Liver (tissue), 9 donors: ENCODE measurements around the gene CDH13. TPM values are rescaled to one million over a fixed set of nuclear protein-coding genes. Genes with fewer than 3 reads are reported as not detected.

Experiments used
- DNase-seq: peaks from one replicate; pipeline ENCODE4 v3.0.0-alpha.2; 2017; ENCODE audit warnings: low spot score
- H3K27ac ChIP-seq, 2 donors: one replicate each; pipeline ENCODE4 v1.7.0; 2013; ENCODE audit warnings: inconsistent platforms in 2 of 2, low read length in 2 of 2, control low read depth in 1 of 2, low read depth in 1 of 2, mild to moderate bottlenecking in 1 of 2
- H3K27me3 ChIP-seq, 4 donors: one replicate each; pipeline versions ENCODE4 v1.6.1 to v1.7.0; 2013; ENCODE audit warnings: low read length in 3 of 4, inconsistent platforms in 1 of 4, mild to moderate bottlenecking in 1 of 4, moderate library complexity in 1 of 4; ENCODE audit not compliant: control insufficient read depth in 4 of 4, insufficient read depth in 4 of 4
- H3K36me3 ChIP-seq, 4 donors: one replicate each; pipeline versions ENCODE4 v1.6.1 to v1.7.0; 2013; ENCODE audit warnings: low read length in 3 of 4, mild to moderate bottlenecking in 3 of 4, low read depth in 1 of 4, moderate library complexity in 1 of 4; ENCODE audit not compliant: control insufficient read depth in 4 of 4, insufficient read depth in 3 of 4
- H3K4me1 ChIP-seq, 4 donors: one replicate each; pipeline versions ENCODE4 v1.6.1 to v1.7.0; 2013; ENCODE audit warnings: low read length in 3 of 4, mild to moderate bottlenecking in 3 of 4, moderate library complexity in 1 of 4; ENCODE audit not compliant: control insufficient read depth in 4 of 4, insufficient read depth in 4 of 4
- H3K4me3 ChIP-seq, 3 donors: one replicate each; pipeline versions ENCODE4 v1.6.1 to v1.7.0; 2013; ENCODE audit warnings: low read length in 3 of 3, control low read depth in 1 of 3, low read depth in 1 of 3, mild to moderate bottlenecking in 1 of 3
- H3K9ac ChIP-seq, 2 donors: one replicate each; pipeline ENCODE4 v1.7.0; 2013; ENCODE audit warnings: low read length in 2 of 2, mild to moderate bottlenecking in 2 of 2, moderate library complexity in 2 of 2, control low read depth in 1 of 2, low read depth in 1 of 2
- H3K9me3 ChIP-seq, 4 donors: one replicate each; pipeline versions ENCODE4 v1.6.1 to v1.7.0; 2013; ENCODE audit warnings: low read length in 3 of 4; ENCODE audit not compliant: control insufficient read depth in 4 of 4
- EGR1 ChIP-seq, 2 donors: IDR thresholded peaks; 2 replicates each; pipeline ENCODE4 v1.6.1; 2016 to 2018; ENCODE audit warnings: antibody characterized with exemption in 2 of 2, low read depth in 2 of 2
- FOXA1 ChIP-seq: IDR thresholded peaks from 2 replicates; pipeline ENCODE4 v1.6.1; 2016; ENCODE audit warnings: antibody characterized with exemption
- FOXA2 ChIP-seq: IDR thresholded peaks from 2 replicates; pipeline ENCODE4 v1.6.1; 2016; ENCODE audit warnings: antibody characterized with exemption
- GABPA ChIP-seq, 2 donors: IDR thresholded peaks in 1 of 2; conservative IDR thresholded peaks in 1 of 2; 2 replicates each; pipeline ENCODE4 v1.6.1; 2016; ENCODE audit warnings: antibody characterized with exemption in 2 of 2, mild to moderate bottlenecking in 1 of 2, moderate library complexity in 1 of 2
- HNF4A ChIP-seq, 2 donors: conservative IDR thresholded peaks; 2 replicates each; pipeline ENCODE4 v1.6.1; 2016; ENCODE audit warnings: antibody characterized with exemption in 2 of 2, mild to moderate bottlenecking in 2 of 2
- HNF4G ChIP-seq: IDR thresholded peaks from 2 replicates; pipeline ENCODE4 v1.6.1; 2016; ENCODE audit warnings: antibody characterized with exemption
- JUND ChIP-seq, 2 donors: IDR thresholded peaks; 2 replicates each; pipeline ENCODE4 v1.6.1; 2016; ENCODE audit warnings: antibody characterized with exemption in 2 of 2
- MAX ChIP-seq: IDR thresholded peaks from 2 replicates; pipeline ENCODE4 v1.6.1; 2016; ENCODE audit warnings: antibody characterized with exemption
- NR2F2 ChIP-seq: IDR thresholded peaks from 2 replicates; pipeline ENCODE4 v1.6.1; 2016; ENCODE audit warnings: antibody characterized with exemption
- RAD21 ChIP-seq, 2 donors: IDR thresholded peaks; 2 replicates each; pipeline ENCODE4 v1.6.1; 2016; ENCODE audit warnings: antibody characterized with exemption in 2 of 2, mild to moderate bottlenecking in 2 of 2
- RXRA ChIP-seq, 2 donors: IDR thresholded peaks; 2 replicates each; pipeline ENCODE4 v1.6.1; 2017 to 2018; ENCODE audit warnings: antibody characterized with exemption in 2 of 2, mild to moderate bottlenecking in 1 of 2
- SP1 ChIP-seq: IDR thresholded peaks from 2 replicates; pipeline ENCODE4 v1.6.1; 2018; ENCODE audit warnings: antibody characterized with exemption, mild to moderate bottlenecking
- YY1 ChIP-seq: IDR thresholded peaks from 2 replicates; pipeline ENCODE4 v1.6.1; 2016; ENCODE audit warnings: antibody characterized with exemption, mild to moderate bottlenecking
- ZBTB33 ChIP-seq: IDR thresholded peaks from 2 replicates; pipeline ENCODE4 v1.6.1; 2016; ENCODE audit warnings: antibody characterized with exemption
- WGBS: extraction: QIAGEN DNeasy Blood & Tissue Kit; methylation state at CpG from one replicate; pipeline ENCODE4 v1.1.7; 2013; 5-methylcytosine and 5-hydroxymethylcytosine counted together
- polyA plus RNA-seq, 2 donors: library from polyadenylated mRNA; stranded (reverse) in 1 of 2; unstranded in 1 of 2; fragments of 200-250 nt in 1 of 2; fragments of >200 nt in 1 of 2; fragmentation: Nextera tagmentation in 1 of 2; extraction: Ambion mirVana in 1 of 2; gene quantifications; one replicate each; pipeline versions ENCODE4 v1.2.1 to v1.2.3, GENCODE V29; 2013 to 2015
- total RNA-seq, 2 donors: library from RNA; depleted of rRNA; stranded (reverse); fragments of >200 nt; gene quantifications; one replicate each; pipeline ENCODE4 v1.2.3, GENCODE V29; 2014
- TF ChIP-seq, protein P1 (sequence below): IDR thresholded peaks from 2 replicates; pipeline ENCODE4 v1.6.1; 2016; ENCODE audit warnings: antibody characterized with exemption
- TF ChIP-seq, protein P2 (sequence below): IDR thresholded peaks from 2 replicates; pipeline ENCODE4 v1.6.1; 2016; ENCODE audit warnings: antibody characterized with exemption, mild to moderate bottlenecking
- donor health status: healthy.
- donor health status: healthy.
- donor health status: healthy.
- donor health status: healthy.
- donor health status: healthy.

CDH13 gene
- total and polyA plus RNA-seq, 4 donors: 0.21 to 1.5 (median 0.58) TPM

DNA sequence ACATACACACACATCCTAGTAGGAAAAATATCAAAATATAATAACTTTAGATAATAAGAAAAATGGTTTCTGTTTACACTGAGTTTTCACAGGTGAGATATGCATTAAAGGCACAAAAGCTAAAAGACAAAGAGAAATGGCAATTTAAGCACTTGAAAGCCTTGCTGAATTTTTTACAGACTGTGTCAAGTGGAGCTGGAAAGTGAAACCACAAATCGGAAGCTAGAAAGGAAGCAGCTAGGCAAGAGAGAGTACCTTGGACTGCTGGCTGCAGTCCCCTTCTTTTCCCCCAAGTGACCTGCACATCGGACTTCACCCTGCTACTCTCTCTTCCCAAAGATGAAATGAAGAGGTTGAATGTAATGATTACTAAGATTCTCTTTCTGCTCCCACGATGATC, 135.1 kb downstream of the CDH13 start:
- H3K4me3 ChIP-seq: peak overlapping the region in 2 of 3 donors; percentile 14 to 19
- no peaks in the 10 kb centered on the region for H3K27me3 ChIP-seq
- no peaks in the 10 kb centered on the region for H3K9me3 ChIP-seq
- H3K36me3 ChIP-seq: no peaks in the 10 kb centered on the region
- TF ChIP-seq NR2F2 (no peak), HNF4G (peak; percentile 79), FOXA2 (no peak), RXRA (IDR thresholded peaks at IDR 0.05) (peak; percentile 57 to 60), HNF4A (conservative IDR thresholded peaks at IDR 0.05) (peak; percentile 91 to 96), SP1 (peak; percentile 83), MAX (peak; percentile 52)
- peak overlapping the region in 1 of 2 donors; percentile 36 for H3K9ac ChIP-seq
- DNase-seq: no peak
- H3K27ac ChIP-seq: peak overlapping the region; percentile 28 to 54
- peaks cover 6 to 17% (median 13%) of the 10 kb centered on the region in 4 donors for H3K4me1 ChIP-seq
- WGBS: 5% methylated on average over 3 of the region's 3 CpGs

GRCh38 chr16:82763371-82763770, 136.6 kb downstream of the CDH13 start:
- WGBS: 97% methylated on average over 2 of the region's 2 CpGs

DNA sequence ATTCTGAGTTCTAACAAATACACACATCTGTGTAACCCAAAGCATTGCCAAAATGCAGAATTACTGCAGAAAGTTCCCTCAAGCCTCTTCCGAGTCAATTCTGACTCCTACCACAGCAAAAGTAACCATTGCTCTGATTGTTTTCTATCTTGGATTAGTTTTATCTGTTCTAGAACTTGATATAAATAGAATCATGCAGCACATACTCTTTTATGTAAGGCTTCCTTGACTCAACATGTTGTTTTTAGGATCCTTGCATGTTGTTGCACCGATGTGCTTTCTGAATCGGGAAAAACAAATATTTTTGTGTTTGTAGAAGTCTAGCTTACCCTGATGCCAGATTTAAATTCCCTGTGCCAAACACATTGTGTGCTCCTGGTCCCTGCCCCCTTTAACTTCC, 140.4 kb downstream of the CDH13 start:
- Histone ChIP-seq H3K36me3 (no peaks in the 10 kb centered on the region), H3K9ac (no peak overlapping the region), H3K4me1 (peaks cover 2 to 6% (median 4%) of the 10 kb centered on the region in 4 donors), H3K4me3 (no peak overlapping the region), H3K9me3 (no peaks in the 10 kb centered on the region), H3K27me3 (no peaks in the 10 kb centered on the region), H3K27ac (no peak overlapping the region)
- WGBS: 55% methylated on average over 3 of the region's 3 CpGs
- DNase-seq: no peak
- no peak for TF ChIP-seq FOXA2
- TF ChIP-seq, protein P1, sequence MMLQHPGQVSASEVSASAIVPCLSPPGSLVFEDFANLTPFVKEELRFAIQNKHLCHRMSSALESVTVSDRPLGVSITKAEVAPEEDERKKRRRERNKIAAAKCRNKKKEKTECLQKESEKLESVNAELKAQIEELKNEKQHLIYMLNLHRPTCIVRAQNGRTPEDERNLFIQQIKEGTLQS: no peak
- no peak for TF ChIP-seq EGR1 (IDR thresholded peaks at IDR 0.05; ENCODE audit: low read depth in 2 of 2)
- no peak for TF ChIP-seq RXRA (IDR thresholded peaks at IDR 0.05)
- TF ChIP-seq SP1: no peak
- no peak for TF ChIP-seq ZBTB33
- no peak for TF ChIP-seq RAD21 (IDR thresholded peaks at IDR 0.05)
- TF ChIP-seq NR2F2: no peak
- TF ChIP-seq, protein P2, sequence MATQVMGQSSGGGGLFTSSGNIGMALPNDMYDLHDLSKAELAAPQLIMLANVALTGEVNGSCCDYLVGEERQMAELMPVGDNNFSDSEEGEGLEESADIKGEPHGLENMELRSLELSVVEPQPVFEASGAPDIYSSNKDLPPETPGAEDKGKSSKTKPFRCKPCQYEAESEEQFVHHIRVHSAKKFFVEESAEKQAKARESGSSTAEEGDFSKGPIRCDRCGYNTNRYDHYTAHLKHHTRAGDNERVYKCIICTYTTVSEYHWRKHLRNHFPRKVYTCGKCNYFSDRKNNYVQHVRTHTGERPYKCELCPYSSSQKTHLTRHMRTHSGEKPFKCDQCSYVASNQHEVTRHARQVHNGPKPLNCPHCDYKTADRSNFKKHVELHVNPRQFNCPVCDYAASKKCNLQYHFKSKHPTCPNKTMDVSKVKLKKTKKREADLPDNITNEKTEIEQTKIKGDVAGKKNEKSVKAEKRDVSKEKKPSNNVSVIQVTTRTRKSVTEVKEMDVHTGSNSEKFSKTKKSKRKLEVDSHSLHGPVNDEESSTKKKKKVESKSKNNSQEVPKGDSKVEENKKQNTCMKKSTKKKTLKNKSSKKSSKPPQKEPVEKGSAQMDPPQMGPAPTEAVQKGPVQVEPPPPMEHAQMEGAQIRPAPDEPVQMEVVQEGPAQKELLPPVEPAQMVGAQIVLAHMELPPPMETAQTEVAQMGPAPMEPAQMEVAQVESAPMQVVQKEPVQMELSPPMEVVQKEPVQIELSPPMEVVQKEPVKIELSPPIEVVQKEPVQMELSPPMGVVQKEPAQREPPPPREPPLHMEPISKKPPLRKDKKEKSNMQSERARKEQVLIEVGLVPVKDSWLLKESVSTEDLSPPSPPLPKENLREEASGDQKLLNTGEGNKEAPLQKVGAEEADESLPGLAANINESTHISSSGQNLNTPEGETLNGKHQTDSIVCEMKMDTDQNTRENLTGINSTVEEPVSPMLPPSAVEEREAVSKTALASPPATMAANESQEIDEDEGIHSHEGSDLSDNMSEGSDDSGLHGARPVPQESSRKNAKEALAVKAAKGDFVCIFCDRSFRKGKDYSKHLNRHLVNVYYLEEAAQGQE: no peak
- TF ChIP-seq JUND (IDR thresholded peaks at IDR 0.05): no peak

More at GRCh38 chr16:82763371-82763770, 136.6 kb downstream of the CDH13 start:
- no peak overlapping the region for H3K9ac ChIP-seq
- H3K27ac ChIP-seq: no peak overlapping the region
- no peak overlapping the region for H3K4me3 ChIP-seq
- TF ChIP-seq RXRA (IDR thresholded peaks at IDR 0.05): no peak
- TF ChIP-seq, protein P2: no peak
- no peak for TF ChIP-seq FOXA1
- no peak for TF ChIP-seq FOXA2
- TF ChIP-seq YY1: no peak
- TF ChIP-seq GABPA (IDR thresholded peaks at IDR 0.05 in 1 of 2, conservative IDR thresholded peaks at IDR 0.05 in 1 of 2): no peak
- no peaks in the 10 kb centered on the region for H3K36me3 ChIP-seq
- H3K9me3 ChIP-seq: no peaks in the 10 kb centered on the region
- H3K27me3 ChIP-seq: no peaks in the 10 kb centered on the region
- no peak for DNase-seq
- H3K4me1 ChIP-seq: peaks cover 6 to 17% (median 13%) of the 10 kb centered on the region in 4 donors
